ENCODE data around the gene ELOVL4.

ELOVL4 gene
- 0.44 to 2.4 (median 1.6) reads per million in 4 experiments for total RNA-seq

GRCh38 chr6:79947191-79948186, at the start of gene ELOVL4:
ELOVL4 (minus strand) TSS chr6:79947553; CDS start chr6:79947279, 274 bp downstream.
- peak; percentile 66 for DNase-seq

- no peak for DNase-seq
Observed at GRCh38 chr6:79993911-79994309, 46.6 kb upstream of the ELOVL4 start.

DNA sequence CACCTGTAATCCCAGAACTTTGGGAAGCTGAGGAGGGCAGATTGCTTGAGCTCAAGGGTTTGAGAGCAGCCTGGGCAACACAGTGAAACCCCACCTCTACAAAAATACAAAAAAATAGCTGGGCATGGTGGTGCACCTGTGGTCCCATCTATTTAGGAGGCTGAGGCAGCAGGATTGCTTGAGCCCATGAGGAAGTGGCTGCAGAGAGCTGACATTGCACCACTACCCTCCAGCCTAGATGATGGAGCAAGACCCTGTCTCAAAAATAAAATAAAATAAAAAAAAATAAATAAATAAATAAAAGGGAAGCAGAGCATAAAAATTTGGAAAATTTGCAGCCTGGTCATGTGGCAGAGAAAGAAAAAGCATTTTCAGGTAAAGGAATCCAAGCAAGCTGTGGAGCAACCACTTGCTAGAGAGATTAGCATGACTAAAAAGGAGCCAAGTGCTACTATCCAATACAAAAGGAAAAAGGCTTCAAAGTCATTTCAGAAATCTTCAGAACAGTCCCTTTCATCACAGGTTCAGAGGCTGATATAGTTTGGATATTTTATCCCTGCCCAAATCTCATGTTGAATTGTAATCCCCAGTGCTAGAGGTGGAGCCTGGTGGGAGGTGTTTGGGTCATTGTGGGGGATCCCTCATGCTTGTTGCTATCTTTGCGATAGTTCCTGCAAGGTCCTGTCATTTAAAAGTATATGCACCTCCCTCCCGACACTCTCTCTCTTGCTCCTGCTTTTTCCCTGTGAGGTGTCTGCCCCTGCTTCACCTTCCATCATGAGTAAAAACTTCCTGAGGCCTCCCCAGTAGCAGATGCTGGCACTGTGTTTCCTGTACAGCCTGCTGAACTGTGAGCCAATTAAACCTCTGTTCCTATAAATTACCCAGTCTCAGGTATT, 45.9 kb upstream of the ELOVL4 start:
- DNase-seq, result no peak

DNA sequence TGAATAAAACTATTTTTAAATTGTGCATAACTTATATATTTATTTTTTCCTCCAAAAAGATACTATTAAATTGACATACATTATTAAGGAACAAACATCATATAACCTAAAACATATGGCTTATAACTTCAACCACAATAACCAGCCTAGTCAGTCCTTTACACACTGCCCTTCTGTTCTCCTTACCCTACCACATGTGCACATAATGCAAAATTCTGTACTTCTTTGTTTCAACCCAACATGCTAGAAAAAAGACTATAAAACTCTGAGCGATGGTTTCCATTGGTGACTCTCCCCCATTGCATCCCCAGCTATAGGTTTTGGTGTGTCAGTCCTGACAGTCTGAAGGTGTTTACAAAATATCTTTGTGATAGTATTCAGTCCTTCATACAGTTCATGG, 42.3 kb upstream of the ELOVL4 start:
- DNase-seq, result no peak

- no peak for DNase-seq
Observed at GRCh38 chr6:79985128-79985527, 37.8 kb upstream of the ELOVL4 start.

GRCh38 chr6:79984261-79984660, 36.9 kb upstream of the ELOVL4 start:
- no peak for DNase-seq

DNA sequence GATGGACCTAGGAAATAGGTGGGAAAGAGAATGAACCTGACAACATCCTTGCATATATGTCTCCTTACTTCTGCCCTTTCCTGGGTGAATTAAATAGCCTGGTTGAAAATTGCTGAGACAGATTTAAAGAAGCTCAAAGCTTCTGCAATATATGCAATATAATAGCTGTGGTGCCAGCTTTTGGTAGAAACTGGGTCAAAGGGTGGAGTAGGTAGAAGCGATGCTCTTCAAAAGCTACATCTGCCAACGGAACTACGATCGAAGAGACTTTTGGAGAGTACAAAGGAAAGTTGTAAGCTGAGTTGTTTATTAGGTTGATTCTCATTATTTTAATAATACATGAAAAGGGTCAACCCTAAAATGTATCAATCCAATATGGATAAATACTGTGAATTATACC, 34.3 kb upstream of the ELOVL4 start:
- no peak for DNase-seq

DNA sequence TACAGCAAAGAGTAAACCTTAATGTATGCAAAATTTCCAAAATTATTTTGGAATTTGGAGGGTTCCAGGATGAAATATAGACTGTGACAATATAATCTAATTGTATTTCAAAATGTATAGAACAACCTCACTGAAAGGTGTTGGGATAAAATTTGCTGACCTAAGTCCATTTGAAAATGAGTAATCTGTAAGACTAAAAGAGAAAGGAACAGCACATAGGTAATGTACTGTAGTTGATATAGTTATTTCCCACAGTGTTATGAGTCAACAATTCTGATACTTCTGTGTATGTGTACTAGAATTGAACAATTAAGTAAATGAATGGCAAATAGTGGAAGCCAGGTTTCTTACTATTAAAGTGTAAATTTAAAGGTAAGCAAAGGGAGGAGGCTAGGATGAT, 23.8 kb upstream of the ELOVL4 start:
- no peak for DNase-seq

- DNase-seq, result no peak
Observed at GRCh38 chr6:79969784-79970183, 22.4 kb upstream of the ELOVL4 start.

DNA sequence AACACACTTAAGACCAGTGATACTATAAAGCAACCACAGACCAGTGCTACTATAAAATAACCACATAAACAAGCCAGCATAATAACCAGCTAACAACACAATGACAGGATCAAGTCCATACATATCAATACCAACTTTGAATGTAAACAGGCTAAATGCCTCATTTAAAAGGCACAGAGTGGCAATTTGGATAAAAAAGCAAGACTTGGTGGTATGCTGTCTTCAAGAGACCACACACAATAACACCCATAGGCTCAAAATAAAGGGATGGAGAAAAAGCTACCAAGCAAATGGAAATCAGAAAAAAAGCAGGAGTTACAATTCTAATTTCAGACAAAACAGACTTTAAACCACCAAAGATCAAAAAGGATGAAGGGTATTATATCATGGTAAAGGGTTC, 19.8 kb upstream of the ELOVL4 start:
- DNase-seq, result no peak

GRCh38 chr6:79964607-79965081, 17.3 kb upstream of the ELOVL4 start:
- DNase-seq, result no peak

DNA sequence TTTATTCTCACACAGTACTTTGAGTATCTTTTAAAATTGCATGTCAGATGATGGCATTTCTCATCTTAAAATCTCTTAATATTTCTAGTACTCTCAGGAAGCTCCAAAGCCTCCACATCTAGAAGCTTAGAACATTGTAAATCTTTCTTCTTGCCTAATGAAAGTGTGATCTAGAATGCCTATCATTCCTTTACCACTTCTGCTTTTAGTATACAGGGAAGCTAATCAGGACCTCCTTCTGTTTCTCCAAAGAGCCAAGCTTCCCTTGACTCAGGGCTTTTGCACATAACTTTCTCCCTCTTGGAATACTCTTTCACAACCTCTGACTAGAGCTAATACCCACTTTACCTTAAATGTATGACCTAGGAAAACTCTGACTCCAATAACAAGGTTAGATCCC, 7.5 kb upstream of the ELOVL4 start:
- DNase-seq, result no peak

DNA sequence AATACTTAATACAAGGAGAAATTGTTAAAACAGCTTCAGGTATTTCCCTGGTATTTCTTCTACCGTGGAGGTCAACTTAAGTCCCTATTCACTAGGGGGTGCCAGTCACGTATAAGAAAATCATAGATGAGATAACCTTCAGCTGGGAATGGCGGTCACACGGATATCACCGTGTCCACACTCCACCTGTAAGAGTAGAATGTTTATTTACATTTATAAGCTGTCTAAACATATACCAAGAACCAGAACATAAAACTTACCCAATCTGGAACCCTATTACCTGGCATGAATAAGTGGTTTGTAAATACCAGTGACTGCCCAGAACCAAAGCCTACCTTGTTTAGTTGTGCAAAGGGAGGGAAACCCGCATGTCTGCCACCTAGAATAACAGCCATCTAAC, 1.9 kb upstream of the ELOVL4 start:
- peak; percentile 31 for DNase-seq

DNA sequence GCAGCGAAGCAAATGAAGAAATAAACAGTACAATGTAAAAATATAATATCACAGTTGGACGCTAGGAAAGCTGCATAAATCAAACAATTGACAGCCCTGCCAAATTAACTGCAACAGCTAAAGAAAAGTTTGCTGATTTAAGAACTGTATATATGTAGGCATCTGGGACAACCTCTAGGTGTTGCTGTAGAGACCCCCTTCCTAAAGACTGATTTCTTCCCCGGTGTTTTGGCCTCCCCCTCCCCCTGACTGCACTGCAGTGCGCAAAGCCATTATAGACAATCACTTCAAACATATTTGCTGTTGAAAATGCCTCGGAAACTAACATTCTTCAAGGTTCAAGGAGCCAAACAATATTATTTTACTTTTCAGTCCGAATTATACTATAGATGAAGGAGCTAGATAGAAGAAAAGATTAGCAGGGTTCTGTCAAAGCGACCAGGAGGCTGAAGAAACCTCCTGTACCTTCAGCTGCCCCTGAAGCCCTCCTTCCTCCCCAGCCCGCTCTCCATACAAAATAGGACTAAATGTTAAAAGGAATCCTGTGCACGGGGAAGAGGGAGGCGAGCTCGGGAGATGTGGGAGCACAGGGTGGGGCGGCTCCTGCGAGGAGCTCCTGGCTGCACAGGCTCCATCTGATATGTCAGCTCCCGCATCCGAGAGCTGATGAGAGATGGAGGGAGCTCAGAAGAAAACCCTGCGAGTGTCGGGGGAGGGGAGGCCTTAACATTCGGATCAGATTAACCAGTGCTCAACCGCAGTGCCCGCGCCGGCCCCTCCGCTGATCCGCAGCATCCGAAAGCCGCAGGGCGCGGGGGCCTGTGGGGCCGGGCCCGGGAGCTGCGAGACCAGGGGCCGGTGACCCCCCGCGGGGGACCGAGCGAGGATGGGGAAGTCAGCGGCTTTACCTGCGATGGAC, 822 bp downstream of the ELOVL4 start:
- peak; percentile 4 for DNase-seq

- no peak for DNase-seq
Observed at GRCh38 chr6:79943133-79943532, 4.2 kb downstream of the ELOVL4 start.

DNA sequence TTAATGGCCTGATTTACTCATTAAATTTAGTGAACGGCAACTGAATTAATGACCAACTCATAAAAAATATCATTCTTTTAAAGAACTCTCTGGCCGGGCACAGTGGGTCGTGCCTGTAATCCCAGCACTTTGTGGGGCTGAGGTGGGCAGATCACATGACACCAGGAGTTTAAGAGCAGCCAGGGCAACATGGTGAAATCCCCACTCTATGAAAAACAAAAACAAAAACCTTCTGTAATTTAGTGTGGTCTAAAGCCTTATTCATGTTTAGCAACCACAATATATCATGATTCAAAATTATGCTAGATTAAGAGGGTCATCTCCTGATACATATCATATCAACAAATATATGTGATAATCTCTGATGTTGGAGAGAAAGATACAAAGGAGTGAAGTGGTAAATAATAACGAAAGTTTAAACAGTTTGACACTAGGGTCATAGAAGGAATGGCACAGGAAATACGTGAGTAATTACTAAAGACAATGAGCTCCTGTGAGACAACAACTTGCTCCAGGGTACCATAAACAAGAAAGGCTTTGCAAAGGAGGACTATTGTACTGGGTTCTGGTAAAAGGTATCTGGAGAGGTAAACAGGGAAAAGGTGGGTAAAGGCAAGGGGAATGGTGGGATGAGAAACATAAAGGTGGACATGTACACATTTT, 5.7 kb downstream of the ELOVL4 start:
- no peak for DNase-seq

DNA sequence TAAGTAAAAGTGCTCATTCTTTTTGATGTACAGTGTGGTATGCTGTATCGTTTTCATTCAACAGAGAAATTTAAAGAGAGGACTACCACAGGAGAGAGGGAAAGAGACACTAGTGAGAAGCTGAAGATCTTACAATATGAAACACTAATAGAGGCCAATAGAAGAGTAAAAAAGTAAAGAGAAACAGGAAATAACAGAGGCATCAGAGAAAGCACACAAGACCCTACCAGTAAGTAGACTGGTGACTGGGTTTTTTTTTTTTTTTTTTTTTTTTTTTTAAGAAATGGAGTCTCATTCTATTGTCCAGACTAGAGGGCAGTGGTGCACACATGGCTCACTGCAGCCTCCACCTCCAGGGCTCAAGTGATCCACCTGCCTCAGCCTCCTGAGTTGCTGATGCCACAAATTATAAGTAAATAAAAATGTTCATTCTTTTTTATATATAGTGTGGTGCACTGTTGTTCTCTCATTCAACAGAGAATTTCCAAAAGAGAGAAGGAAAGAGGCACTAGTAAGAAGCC, 18.8 kb downstream of the ELOVL4 start:
- DNase-seq, result no peak

GRCh38 chr6:79927758-79928157, 19.6 kb downstream of the ELOVL4 start:
- no peak for DNase-seq

DNA sequence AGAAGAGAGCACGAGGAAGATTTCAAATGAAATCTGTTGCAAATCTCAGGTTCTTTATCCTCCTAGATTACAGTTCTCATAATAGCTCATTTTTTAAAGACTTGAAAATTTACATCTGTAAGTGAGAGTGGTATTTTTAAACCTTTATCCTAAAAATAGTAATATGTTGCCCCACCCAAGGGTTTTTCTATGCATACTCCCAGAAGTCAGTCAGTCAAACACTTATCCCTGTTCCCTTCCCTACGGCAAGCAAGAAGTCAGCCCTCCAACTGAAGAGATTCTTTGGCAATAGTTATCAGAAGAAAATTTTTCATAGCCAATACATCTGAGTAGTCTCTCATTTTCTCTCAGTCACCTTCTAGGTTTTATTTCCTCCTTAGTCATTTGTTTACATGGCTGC, 24.1 kb downstream of the ELOVL4 start:
- DNase-seq, result no peak

DNA sequence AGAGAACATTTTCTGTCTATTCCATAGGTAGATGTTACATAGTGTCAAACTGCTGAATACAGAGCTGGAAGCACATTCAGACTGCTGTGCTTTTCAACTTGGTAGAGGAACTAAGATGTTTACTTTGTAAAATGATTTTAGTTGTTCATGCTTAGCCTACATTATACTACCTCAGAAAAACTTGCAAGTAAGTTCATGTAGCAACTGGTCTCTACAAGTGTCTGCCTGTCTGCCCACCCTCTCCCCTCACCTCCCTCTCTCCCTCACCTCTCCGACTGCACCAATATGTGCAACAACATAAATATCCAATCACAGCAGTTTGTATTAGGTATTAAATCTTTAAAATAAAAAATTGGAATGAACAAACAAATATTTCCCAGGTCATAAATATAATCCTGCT, 25.3 kb downstream of the ELOVL4 start:
- DNase-seq, result no peak

GRCh38 chr6:79913369-79913768, 34.0 kb downstream of the ELOVL4 start:
- no peak for DNase-seq
